Stimulated activated CD4-positive, alpha-beta T cell treated with anti-CD3 and anti-CD28 coated beads, Interleukin-4, amount 100 ng/mL, for 1 hour (primary cell): Measurements from ENCODE around the gene AMOT.

Source experiments
- DNase-seq: peaks from one replicate; pipeline ENCODE4 v3.0.0-alpha.2; 2020

Gene AMOT

GRCh38 chrX:112835019-112835418 is 5.6 kb downstream of the AMOT start:
- no peak for DNase-seq

DNA sequence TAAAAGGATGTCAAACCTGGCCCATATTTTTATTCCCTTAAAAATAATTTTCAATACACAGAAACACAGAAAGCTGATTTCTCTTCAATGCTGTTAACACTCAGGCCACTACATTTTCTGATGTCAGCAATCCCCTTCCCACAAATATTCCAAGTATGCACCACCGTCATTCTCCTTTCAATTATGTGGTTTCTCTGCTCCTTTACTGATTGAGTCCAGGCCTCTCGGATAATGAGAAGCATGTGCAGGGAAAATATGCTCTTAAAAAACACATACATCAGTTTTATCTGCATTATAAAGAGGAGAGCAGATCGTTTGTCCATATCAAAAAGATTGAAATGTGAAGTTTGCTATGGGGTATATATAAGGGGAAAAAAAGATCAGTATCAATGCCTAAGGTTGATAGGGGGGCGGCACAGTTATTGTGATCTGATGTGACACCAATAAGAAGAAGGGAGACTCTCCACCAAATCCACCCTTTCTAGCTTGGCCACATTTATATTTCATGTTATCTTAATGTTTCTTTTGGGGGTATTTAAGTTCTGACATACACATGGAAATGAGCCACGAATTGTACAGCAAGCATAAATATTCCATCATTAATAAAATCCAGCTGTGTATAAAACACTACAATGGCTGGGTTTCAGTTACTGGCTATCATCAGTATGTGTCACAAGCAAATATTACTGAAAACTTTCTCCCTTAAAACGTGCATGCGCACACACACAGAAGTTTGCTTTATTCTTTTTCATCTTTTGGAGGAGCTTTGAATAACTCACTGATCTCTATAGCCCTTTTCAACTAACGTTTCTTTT is 6.4 kb downstream of the AMOT start:
- no peak for DNase-seq

DNA sequence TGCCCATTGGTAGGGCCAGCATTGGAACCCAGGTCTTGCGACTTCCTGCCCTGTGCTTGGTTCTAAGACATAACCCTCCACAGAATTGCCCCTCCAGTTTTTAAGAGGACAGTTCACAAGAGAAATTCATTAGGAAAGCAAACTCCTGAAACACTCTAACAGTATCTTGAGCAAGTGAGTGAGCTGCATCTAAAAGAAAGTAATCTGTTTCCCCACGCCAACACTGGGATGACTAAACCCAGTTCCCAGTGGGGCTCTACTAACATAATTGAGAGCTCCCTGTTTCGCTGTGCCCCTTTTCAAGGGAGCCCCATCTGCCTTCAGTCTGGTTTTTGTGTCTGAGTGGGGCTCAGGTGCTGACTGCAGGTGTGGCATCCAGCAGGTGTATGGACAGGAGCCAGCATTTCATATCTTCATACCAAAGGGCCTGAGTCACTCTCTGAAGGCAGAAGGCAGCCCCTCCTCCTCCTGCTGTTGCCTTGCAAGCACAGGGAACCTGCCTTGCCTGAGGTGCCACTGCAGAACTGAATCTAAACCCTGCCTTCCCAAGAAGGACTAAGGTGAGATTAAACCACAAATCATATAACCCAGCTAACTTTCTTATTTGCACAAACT is 8.0 kb downstream of the AMOT start:
- DNase-seq: no peak

DNA sequence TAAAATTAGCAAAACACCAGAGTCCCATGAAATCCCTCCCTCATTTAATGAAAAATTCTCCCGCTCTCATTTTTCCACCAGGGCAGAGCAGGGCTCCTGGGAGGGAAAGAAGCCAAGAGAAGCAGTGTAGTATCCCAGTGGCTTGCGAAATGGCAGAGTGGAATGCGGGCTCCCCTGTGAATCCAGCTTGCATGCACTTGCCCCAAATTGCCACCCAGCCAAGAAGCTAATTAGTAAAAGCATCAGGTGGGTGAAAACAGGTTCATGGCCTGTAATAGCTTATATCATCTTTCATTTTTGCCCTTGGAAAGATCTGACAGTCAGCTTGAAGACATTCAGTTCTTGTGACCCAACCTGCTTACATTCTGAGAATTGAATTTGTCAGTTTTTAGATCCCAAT is 10.1 kb downstream of the AMOT start:
- no peak for DNase-seq

- DNase-seq: no peak
Measured at GRCh38 chrX:112827292-112827903, 13.2 kb downstream of the AMOT start.

DNA sequence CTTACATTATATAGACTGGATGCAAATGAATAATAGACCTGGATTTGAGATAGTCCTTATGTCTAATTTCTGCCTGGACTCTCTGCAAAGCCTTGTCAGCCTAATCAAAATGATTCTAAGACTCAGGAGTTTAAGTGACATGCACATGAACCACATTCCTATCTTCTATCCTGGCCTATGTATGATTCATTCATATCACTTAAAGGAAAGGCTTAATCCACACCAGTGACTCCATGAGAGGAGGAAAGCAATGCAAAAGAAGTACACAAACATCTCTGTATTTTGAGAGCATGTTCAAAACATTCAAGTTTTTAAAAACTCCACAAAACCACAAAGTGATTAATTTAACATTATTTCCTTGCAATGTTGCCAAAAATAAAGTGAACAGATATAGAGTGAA is 14.6 kb downstream of the AMOT start:
- no peak for DNase-seq

DNA sequence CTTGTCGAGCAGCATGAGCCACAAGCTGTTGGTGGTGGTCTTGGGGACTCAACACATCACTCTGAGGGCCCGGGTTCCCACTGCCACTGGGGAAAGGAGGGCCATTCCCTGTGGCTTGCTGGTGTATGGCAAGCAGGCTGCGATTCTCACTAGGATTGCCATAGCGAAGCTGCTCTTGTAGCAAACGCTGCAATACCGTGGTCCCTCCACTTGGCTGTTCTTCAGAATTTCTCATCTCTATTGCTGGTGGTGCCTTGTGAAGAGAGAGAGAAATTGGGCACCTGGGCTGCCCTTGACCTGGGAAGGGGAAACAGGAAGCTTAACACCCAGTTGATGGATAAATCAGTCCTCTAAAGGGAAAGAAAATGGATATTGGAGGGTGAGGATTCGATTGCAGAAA is 17.7 kb downstream of the AMOT start:
- no peak for DNase-seq

- no peak for DNase-seq
Measured at GRCh38 chrX:112820364-112821268, 20.0 kb downstream of the AMOT start.

GRCh38 chrX:112819813-112820212 is 20.8 kb downstream of the AMOT start:
- DNase-seq: no peak

DNA sequence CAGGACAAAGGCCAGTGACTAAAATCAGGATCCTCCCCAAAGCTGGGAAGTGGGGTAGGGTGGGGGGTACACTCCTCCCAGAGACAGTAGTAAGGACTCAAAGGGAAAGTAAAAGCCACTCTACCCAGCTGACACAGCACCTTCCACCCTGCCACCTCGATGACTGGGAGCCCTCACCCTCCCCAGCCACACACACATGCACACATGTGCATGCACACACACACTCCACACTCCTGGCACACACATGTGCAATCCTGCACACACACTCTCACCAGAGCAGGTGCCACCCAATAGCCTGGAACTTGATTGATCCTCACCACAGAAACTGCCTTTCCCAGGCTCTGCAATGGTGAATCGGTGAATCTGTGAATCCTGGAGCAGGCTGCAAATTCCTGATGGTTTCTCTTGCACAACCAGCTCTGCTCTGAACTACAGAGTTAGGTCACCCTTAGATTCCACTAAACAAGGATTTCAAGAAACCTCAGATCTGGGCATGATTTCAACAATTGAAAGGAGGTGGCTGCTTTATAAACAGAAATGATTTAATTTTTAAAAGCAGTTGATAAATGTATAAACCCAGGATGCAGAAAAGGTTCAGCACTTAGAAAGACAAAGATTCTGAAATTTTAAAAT is 21.5 kb downstream of the AMOT start:
- DNase-seq: no peak

GRCh38 chrX:112818114-112819007 is 22.3 kb downstream of the AMOT start:
- DNase-seq: no peak

GRCh38 chrX:112816908-112817307 is 23.7 kb downstream of the AMOT start:
- DNase-seq: no peak

DNA sequence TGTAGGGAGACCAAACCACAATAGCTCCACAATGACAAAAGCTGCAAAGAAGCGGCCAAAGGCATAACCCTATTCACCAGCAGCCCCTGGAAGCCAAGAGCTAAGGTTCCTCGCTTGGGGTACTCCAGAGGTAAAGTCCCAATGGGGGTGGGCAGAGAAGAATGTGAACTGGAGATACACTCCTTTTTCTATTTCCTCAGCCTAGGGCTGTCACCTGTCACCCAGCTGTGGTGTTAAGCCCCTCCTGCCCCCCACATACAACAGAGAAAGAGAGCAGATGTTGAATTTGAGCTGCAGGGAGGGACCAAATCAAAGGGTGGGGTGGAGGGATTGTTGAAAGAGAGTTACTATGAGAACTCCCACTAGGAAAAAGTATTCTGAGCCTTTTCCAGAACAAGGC is 26.1 kb downstream of the AMOT start:
- no peak for DNase-seq

GRCh38 chrX:112812741-112813140 is 27.9 kb downstream of the AMOT start:
- DNase-seq: no peak

GRCh38 chrX:112808651-112809195 is 31.9 kb downstream of the AMOT start:
- DNase-seq: no peak

DNA sequence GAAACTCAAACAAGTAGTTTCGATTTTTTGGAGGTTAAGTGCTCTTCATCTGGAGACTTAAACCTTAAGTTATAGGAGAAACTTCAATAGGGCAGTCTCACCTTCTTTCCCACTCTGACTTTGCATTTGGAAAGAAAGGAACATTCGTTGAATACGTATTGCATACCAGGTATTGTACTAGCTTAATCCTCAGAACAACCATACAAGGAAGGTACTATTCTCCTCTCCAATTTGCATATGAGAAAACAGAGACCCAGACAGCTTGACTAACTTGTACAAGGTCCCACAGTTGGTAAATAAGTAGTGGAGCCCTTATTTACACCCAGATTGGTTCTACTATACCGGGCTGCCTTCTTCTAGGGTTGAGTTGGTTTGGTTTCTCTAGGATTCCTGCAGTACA is 32.6 kb downstream of the AMOT start:
- DNase-seq: no peak

GRCh38 chrX:112803060-112803459 is 37.6 kb downstream of the AMOT start:
- no peak for DNase-seq

- DNase-seq: no peak
Measured at GRCh38 chrX:112802541-112802940, 38.1 kb downstream of the AMOT start.

DNA sequence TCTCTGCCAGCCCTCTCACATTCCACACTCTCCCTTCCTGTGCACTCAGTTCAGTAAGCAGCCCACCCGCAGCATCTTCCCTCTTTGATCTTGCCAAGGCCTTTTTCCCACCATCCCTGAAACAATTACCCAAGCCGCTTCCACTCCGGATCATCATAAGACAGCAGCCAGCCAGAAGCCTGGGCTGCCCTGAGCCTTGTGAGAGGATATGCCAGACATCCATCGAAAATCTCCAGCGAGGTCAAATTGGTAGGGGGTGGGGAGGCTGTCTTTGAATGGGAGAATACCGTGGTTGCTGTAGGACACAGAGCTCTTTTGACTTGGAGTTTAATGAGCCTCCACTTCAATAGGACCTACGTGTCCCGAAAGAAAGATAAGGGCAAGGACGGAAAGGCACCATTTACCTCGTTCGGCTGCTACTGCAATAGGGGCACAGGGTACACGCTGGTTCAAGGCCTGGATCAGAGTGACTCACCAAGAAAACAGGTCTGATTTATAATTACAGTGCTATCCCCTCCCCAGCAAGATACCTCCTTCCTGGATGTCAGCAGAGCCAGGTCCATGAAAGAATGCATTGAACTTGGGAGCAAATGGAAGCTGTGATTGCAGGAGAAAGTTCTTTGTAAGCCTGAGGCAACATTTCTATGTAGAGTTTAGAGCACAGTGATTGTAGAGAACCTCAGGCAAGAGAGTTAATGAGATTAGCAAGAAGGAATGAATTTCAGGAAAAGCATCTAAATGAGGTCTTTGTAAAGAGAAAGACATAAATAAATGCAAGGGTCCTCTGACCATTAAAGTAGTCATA is 39.5 kb downstream of the AMOT start:
- DNase-seq: no peak

DNA sequence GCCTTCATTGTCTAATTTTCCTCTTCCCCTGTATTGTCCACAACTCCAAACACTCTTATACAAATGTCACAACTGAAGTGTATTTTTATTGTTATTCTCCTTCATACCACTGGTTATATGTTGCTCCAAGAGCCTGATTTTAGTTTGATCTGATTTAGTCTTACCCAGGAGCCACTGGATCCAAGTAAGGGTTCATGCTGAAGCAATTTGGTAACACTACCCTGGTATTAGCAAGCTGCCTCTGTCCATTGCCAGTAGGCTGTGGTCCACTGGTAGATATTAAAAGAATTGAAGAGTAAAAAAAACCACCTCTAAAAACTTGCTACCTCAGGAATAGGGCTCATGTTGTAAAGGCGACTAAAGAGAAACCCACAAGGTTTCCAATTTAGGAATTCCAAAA is 41.2 kb downstream of the AMOT start:
- DNase-seq: no peak
